T1000 (cell line): ENCODE measurements around the gene VOPP1.
"Not testable (repeated sequence)": the region's sequence is repeated elsewhere in the genome, so short reads cannot be mapped to it uniquely, and the experiment has no call there.

Source experiments
- DNase-seq: peaks from one replicate; lab custom pipeline; 2025; ENCODE audit warnings: mixed read lengths; lab: John Stamatoyannopoulos, UW

VOPP1 gene

GRCh38 chr7:55572378-55573233 is at the start of gene VOPP1:
Gene VOPP1, minus strand, starts transcription at chr7:55572502. Its CDS starts 178 bp downstream, at chr7:55572324.
- no peak for DNase-seq

- DNase-seq, result no peak
Measured at GRCh38 chr7:55618913-55619312, 46.6 kb upstream of the VOPP1 start.

- not testable (repeated sequence) for DNase-seq
Measured at GRCh38 chr7:55614365-55615064, 42.2 kb upstream of the VOPP1 start.

GRCh38 chr7:55609726-55610125 is 37.4 kb upstream of the VOPP1 start:
- not testable (repeated sequence) for DNase-seq

GRCh38 chr7:55605661-55606060 is 33.4 kb upstream of the VOPP1 start:
- not testable (repeated sequence) for DNase-seq

- DNase-seq, result not testable (repeated sequence)
Measured at GRCh38 chr7:55597944-55598499, 25.7 kb upstream of the VOPP1 start.

- DNase-seq, result not testable (repeated sequence)
Measured at GRCh38 chr7:55597214-55597739, 25.0 kb upstream of the VOPP1 start.

- DNase-seq, result no peak
Measured at GRCh38 chr7:55595511-55595910, 23.2 kb upstream of the VOPP1 start.

GRCh38 chr7:55594870-55595269 is 22.6 kb upstream of the VOPP1 start:
- no peak for DNase-seq

GRCh38 chr7:55594414-55594813 is 22.1 kb upstream of the VOPP1 start:
- DNase-seq, result no peak

GRCh38 chr7:55593515-55594318 is 21.4 kb upstream of the VOPP1 start:
- peak; percentile 35 for DNase-seq

- DNase-seq, result no peak
Measured at GRCh38 chr7:55593172-55593514, 20.8 kb upstream of the VOPP1 start.

GRCh38 chr7:55592492-55592891 is 20.2 kb upstream of the VOPP1 start:
- no peak for DNase-seq

- no peak for DNase-seq
Measured at GRCh38 chr7:55591282-55591931, 19.1 kb upstream of the VOPP1 start.

- no peak for DNase-seq
Measured at GRCh38 chr7:55590517-55591281, 18.4 kb upstream of the VOPP1 start.

- DNase-seq, result no peak
Measured at GRCh38 chr7:55589905-55590304, 17.6 kb upstream of the VOPP1 start.

- no peak for DNase-seq
Measured at GRCh38 chr7:55588976-55589604, 16.8 kb upstream of the VOPP1 start.

- DNase-seq, result no peak
Measured at GRCh38 chr7:55588379-55588699, 16.0 kb upstream of the VOPP1 start.

- no peak for DNase-seq
Measured at GRCh38 chr7:55587687-55588378, 15.5 kb upstream of the VOPP1 start.

GRCh38 chr7:55582656-55583055 is 10.4 kb upstream of the VOPP1 start:
- DNase-seq, result not testable (repeated sequence)
